ENCODE measurements around the gene SLC35E2B. TPM values are rescaled to one million over a fixed set of nuclear protein-coding genes. Genes with fewer than 3 reads are reported as not detected.
"Not testable (repeated sequence)": the region's sequence is repeated elsewhere in the genome, so short reads cannot be mapped to it uniquely, and the experiment has no call there.

The SLC35E2B gene
- polyA plus RNA-seq (ENCODE audit: insufficient read length in 3 of 3): 10 to 100 TPM; 59.0 to 65.3 (median 61.1) TPM

DNA sequence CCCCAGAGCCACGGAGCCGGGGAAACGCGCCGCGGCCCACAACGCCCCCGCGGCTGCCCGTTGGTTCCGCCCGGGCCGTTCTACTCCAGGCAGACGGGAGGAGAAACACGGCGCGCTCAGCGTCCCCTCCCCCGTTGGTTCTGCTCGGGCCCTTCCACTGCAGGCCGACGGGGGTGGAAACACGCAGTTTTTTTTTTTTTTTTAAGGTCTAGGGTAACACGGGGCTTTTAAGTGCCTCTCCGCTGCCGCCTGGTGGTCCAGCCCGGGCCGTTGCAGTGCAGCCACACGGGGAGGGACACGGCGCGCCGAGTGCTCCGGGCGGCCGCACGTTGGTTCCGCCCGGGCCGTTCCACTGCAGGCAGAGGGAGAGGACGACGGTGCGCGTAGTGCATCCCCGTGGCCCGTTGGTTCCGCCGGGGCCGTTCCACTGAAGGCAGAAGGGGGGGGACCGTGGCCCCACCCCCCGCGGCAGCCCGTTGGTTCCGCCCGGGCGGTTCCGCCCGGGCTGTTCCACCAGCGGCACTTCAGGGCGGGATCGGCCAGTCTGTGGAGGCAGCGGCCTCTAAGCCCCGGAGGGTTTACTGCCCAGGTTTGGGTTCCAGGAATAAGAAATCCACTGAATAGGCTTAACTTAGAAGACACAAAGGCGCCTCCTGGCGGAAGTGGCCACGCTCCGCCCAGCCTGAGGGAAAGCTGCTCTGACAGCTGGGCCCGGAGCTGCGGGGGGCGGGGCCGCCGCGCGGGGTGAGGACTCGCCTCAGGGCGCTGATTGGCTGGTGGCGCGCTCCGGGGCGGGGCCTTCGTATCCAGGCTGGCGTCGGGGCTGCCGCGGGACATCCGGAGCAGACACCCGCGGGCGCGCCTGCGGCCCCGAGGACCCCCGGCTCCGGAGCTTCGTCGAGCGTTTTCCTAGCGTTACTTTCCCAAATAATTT, at the start of gene SLC35E2B:
Gene SLC35E2B, minus strand, starts transcription at position 82 of the 934 bp plus-strand sequence. CDS start 16,096 bp downstream, outside the sequence.
- DNase-seq (ENCODE audit: low read depth in 3 of 3, low spot score in 2 of 3): peak; percentile 73 to 85 (median 78)

DNA sequence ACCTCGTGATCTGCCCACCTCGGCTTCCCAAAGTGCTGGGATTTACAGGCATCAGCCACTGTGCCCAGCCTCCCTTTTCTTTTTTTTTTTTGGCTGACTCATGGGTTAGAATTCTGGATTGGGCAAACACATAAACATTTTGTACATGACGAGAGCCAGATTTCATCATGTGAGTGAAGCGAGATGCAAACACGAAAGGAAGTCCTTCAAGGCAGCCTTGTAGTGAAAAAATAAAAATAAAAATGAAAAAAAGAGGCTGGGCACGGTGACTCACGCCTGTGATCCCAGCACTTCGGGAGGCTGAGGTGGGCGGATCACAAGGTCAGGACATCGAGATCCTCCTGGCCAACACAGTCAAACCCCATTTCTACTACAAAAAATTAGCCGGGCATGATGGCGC, 48.4 kb upstream of the SLC35E2B start:
- not testable (repeated sequence) for DNase-seq (ENCODE audit: low read depth in 3 of 3, low spot score in 2 of 3)

DNA sequence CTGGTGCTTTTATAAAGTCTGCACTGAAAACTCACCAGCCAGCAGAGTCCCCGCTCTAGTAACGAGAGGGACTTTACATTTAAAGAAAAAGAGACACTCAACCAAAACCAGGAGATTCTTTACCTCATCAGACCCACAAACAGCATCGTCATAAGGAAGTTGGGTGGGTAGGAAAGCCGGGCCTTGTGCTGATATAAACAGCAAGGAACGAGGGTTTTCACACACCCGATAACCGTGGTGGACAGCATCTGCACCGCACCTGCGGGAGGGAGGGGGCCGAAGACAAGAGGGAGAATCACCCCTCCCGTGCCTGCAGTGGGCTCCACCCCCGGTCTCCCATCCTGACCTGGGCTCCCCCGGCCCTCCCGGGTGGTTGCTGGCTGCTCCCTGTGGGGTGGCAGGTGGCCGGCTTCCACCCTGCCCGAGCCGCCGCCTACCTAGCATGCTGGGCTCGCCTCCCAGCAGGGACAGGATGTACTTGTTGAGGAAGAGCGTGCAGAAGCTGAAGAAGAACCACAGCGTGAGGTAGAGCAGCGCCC, 46.3 kb upstream of the SLC35E2B start:
- not testable (repeated sequence) for DNase-seq (ENCODE audit: low read depth in 3 of 3, low spot score in 2 of 3)

DNA sequence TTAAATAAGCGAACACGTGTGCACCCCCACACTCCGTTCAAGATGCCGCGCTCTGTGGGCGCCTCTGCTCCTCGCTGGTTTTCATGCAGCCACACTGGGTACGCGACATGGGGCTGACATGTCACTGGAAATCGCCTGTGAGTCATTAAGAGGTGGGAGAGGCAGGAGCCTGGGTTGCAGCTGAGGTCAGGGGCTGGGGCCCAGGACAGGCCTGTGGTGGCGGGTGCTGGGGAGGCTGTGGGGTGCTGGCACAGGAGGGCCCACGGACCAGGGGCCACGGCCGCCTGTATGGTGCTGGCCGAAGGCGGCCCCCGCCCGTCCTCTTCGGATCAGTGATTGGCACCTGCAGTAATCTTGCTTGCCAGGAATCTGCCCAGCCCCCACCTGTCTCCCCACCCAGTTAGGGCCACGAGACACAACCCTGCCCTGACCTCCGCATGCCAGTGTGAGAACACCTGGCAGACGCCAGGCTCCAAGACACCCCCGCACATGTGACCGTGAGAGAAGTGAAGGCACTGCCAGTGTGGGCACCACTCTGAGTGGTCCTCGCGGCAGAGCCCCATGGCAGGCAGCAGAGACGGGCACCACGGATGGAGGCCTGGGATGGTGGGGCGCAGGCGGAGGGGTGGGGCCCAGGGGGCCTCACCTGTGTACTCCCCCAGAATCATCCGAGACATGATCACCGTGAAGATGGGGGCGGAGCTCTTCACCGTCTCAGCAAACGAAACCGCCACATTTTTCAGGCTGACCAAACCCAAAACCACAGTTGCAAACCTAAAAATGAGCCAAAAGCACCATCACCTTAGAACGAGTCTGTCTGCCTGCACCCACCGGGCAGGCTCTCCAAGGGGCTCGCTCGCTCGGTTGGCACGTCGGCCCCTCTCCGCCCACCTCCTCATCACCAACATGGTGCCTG, 45.3 kb upstream of the SLC35E2B start:
- DNase-seq (ENCODE audit: low read depth in 3 of 3, low spot score in 2 of 3): not testable (repeated sequence)

DNA sequence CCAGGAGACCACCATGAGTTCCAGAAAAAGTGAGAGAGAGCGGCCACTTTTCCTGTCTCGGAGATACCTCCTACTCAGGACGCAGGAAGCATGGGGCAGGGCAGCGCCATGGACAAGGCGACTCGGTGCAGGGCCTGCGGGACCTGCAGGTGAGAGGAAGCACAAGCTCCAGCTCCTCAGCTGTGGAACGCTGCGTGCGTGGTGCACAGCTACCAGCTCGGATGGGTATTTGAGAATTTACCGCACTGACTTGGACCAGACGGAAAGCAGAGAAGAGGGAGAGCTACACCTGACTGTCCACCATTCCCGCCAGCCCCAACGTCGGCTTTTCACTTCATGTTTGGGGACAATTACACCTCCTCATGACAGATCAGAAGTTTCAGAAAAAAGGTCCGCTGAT, 39.8 kb upstream of the SLC35E2B start:
- DNase-seq (ENCODE audit: low read depth in 3 of 3, low spot score in 2 of 3): no peak

DNA sequence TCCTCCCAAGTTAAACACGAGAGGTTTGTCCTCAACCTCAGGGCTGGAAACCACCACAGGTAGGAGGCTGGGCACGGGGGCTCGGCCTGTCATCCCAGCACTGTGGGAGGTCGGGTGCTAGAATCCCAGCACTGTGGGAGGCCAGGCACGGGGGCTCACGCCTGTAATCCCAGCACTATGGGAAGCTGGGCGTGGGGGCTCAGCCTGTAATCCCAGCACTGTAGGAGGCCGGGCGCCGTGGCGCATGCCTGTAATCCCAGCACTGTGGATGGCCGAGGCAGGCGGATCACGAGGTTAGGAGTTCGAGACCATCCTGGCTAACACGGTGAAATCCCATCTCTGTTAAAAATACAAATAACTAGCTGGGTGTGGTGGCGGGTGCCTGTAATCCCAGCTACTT, 38.3 kb upstream of the SLC35E2B start:
- no peak for DNase-seq (ENCODE audit: low read depth in 3 of 3, low spot score in 2 of 3)

DNA sequence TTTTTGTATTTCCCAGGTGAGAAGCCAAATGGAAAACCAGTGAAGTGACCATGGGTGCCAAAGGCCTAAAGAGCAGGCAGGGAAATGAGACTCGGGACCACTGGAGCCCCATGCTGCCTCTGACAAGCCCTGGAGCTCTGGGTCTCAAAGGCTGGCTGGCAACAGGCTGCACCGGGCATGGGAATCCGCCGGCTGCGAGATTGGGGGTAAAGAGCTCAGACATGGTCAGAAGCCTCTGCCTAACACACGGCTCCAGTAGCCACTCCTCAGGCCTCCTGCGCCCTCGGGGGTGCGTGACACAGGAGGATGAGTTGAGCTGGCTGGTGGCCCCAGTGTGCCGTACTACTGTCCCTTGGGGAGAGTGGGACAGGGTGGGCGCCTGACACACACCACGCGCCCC, 37.6 kb upstream of the SLC35E2B start:
- not testable (repeated sequence) for DNase-seq (ENCODE audit: low read depth in 3 of 3, low spot score in 2 of 3)

DNA sequence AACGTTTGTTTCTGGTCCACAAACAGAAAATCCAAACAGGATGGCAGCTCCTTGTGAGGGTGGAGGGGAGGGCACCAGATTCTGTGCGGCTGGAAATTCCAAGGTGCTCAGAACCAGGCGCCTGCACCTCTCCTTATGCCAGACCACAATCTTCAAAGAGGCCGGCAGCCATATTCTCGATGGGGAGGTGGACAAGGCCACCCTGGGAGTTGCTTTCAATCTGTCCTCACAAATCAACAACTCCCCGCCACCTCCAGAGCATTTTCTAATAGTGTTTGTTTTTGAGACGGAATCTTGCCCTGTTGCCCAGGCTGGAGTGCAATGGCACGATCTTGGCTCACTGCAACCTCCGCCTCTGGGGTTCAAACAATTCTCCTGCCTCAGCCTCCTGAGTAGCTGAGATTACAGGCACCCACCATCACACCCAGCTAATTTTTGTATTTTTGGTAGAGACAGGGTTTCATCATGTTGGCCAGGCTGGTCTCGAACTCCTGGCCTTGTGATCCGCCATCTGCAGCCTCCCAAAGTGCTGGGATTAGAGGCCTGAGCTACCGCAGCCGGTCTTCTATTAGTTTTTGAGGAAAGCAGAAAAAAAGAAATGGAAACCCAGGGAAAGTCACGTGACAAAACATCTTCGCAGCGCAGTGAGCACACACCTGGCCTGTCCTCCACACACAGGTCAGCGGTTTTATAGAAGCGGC, 36.7 kb upstream of the SLC35E2B start:
- not testable (repeated sequence) for DNase-seq (ENCODE audit: low read depth in 3 of 3, low spot score in 2 of 3)

DNA sequence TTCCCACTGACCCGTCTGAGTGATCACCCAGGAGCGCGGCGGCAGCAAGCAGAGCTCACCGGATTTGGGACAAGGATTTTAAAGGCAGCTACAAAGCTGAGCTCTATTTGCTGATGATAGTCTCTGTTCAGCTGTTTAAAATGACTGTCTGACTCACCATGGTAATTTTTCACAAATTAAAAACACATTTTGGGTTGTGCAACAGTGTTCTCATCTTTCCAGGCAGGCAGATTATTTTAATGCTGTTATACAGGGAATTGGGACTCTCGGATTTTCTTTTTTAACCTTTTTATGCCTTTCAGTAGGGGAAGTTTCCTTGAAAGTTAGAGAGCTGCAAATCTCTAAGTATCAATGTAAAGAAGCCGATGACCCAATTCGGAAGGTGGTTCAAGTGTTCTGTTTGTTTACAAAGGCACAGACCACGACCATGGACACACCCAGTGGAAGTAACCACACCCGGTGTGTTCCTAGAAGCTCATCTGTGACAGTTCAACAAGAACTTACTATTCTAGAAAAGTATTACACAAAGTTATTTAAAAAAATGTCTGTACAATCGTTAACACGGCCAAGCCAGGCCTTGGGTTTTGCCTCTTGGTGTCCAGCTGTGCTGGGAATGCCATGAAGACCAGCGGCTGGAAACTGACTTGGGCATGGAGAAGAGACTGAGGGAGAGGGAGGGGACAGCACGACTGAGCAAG, 35.9 kb upstream of the SLC35E2B start:
- not testable (repeated sequence) for DNase-seq (ENCODE audit: low read depth in 3 of 3, low spot score in 2 of 3)

DNA sequence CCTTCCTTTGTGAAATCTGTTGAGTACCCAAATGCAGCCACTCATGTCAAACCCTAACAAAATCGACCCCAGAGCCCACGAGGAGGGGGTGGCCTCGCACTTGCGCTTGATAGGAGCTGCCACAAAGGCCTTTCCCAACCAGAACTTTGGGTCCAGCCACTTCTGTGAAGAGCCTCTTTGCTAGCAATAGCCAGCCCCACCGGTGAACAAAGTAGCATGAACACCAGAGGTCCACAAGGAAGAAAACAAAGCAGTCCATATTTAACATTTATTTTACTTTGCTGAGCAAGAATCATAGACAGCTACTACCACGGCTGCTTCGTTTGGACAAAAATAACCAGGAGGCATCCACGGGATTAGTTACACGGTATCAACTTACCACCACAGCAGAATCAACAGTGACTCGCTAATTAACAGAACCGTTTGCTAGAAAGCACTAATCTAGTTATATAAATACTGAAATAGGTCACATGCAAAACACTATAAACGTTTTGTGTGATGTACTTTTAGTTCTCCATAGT, 34.6 kb upstream of the SLC35E2B start:
- DNase-seq (ENCODE audit: low read depth in 3 of 3, low spot score in 2 of 3): not testable (repeated sequence)

DNA sequence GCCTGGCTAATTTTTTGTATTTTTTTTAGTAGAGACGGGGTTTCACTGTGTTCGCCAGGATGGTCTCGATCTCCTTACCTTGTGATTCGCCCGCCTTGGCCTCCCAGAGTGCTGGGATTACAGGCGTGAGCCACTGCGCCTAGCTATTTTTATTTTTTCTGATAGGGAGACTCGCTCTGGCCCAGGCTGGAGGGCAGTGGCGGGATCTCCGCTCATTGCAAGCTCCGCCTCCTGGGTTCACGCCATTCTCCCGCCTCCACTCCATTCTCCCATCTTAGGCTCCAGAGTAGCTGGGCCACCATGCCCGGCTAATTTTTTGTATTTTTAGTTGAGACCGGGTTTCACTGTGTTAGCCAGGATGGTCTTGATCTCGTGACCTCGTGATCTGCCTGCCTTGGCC, 33.5 kb upstream of the SLC35E2B start:
- not testable (repeated sequence) for DNase-seq (ENCODE audit: low read depth in 3 of 3, low spot score in 2 of 3)

DNA sequence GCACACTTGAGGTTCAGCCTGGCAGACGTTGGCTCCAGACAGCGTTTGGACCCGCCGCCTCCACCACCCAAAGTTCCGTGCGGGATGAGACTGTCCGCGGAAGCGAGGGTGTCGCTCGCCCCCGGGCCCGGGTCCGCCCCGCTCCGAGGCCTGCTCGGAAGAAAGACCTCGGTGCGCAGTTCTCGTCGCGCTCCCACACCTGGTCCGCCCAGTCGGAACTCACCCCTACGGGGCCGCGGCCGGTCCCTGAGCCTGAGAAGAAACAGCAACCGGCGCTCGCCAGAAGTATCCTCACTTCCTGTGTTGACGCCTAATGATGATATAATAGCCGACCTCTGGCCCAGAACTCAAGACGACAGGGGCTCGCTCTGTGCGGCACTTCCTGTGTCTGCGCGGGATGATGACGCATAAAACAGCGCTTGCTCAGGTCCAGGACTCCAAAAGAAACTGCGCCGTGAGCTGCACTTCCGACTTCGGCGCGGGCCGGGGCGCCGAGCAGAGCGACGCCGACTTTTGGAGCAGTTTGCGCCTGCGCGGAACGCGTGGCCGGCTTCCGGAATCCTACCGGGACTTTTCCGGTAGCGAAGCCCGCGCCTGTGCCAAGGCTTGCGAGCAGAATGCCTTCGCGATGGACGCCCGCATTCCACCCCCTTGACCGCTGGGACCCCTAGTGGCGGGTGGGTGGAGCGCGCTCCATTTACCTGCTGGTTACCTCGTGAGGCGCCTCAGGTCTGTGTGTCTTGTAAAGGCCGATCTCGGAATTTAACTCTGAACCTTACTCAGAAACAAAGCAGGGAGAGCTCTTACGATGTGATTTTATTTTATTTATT, 31.7 kb upstream of the SLC35E2B start, which contains the start of gene CDK11A:
Gene CDK11A, minus strand, starts transcription at position 323 of the 830 bp plus-strand sequence. CDS start 1,539 bp downstream, outside the sequence.
- peak; percentile 99 to 100 (median 99) for DNase-seq (ENCODE audit: low read depth in 3 of 3, low spot score in 2 of 3)

DNA sequence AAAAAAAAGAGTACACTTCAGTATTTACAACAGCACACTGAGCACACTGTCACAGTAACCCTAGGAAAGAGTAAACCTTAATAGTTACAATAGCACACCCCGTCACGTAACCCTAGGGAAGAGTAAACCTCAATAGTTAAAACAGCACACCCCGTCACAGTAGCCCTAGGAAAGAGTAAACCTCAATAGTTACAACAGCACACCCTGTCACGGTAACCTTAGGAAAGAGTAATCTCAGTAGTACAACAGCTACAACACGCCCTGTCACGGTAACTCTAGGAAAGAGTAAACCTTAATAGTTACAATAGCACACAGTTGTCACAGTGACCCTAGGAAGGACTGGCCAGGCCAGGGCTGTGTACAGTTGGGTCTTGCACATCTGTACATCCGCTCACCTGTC, 28.6 kb upstream of the SLC35E2B start:
- no peak for DNase-seq (ENCODE audit: low read depth in 3 of 3, low spot score in 2 of 3)

DNA sequence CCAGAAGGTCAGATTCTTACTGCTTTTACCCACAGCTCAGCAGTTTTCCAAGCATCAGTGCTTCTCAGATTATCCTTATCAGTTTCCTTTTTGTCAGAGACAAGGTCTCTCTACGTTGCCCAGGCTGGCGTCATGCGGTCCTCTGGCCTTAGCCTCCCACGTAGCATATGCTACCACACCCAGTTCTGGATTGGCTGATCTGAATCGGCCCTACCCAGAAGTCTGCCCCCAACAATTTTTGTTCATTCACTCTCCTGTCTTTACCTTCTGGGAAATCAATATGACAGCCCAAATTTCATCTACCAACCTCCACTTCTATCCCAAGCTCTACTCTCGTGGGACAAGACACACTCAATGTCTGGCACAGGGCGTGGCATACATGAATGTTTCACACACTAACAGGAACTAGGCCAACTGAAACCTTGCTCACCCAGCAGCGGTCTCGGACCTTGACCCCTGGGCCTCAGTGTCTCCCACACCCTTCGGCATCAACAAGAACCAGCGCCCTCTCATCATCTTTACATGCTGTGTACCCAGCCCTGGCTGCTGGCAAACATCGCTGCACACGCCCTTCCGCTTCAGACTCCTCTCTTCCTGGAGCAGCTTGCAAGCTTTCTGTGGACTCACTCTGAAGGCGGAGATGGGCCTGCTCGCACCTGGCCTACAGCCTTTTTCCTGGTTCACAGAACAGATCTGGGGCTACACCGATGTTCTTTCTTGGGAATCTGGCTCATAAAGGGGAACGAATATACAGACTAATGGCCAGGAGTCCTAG, 22.7 kb upstream of the SLC35E2B start:
- not testable (repeated sequence) for DNase-seq (ENCODE audit: low read depth in 3 of 3, low spot score in 2 of 3)

DNA sequence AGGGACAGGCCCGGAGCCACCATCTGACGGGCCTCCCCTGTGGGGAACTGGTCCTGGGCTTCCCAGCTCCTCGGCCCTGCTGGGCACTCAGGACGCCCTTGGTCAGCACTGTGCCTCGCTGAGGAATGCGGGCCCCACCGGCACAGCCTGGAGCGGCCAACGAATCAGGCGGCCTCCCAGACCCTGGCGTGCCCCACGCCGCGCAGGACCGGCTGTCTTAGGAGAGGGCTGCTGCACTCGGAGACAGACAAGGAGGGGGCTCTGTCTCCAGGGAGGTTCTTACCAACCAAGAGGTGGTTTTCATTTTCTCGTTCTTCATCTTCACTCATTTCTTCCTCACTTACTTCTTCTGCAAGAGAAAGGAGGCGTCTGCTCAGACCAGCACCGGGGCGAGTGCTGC, 15.3 kb upstream of the SLC35E2B start:
- DNase-seq (ENCODE audit: low read depth in 3 of 3, low spot score in 2 of 3): not testable (repeated sequence)

DNA sequence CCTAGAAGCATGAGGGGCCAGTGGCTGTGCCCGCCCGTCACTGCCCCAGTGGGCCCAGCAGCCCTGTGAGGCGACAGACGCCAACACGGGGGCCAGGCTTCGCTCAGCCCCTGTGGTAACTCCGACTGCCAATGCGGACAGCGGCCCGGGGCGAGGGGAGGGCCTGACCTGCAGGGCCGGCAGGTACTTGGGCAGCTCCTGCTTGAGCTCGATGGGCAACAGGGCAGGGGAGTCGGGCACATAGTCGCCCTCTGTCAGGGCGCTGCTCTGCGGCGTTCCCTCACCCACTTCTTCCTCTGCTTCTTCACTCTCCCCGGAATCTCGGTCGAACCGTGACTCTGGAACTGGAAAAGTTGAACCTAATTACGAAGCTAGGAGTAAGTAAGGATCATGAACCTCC, 14.6 kb upstream of the SLC35E2B start:
- DNase-seq (ENCODE audit: low read depth in 3 of 3, low spot score in 2 of 3): not testable (repeated sequence)

DNA sequence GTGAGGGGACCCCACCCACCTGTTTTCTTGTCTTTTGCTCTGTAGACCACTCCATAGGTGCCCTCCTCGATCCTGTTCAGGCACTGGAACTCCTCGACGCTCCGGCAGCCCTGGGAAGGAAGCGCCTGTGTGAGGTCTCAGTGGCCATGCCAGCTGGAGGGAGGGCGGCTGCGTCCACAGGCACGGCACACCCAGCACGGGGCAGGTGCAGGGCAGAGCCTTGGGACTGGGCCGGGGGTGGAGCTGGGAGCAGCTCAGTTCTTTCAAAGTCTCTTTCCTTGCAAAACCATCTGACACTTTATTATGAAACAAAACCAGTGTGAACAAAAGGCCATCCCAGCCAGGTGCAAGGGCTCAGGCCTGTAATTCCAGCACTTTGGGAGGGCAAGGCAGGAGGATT, 13.0 kb upstream of the SLC35E2B start:
- not testable (repeated sequence) for DNase-seq (ENCODE audit: low read depth in 3 of 3, low spot score in 2 of 3)

Measured in right renal cortex interstitium (tissue), 3 donors.